Measurements from ENCODE around the gene KLHL30.

GRCh38 chr2:238161291-238162051 is 23.0 kb downstream of the KLHL30 start:
- TF ChIP-seq MAX (IDR thresholded peaks at IDR 0.05) (no peak), ATF3 (IDR thresholded peaks at IDR 0.05) (no peak), POLR2AphosphoS5 (IDR thresholded peaks at IDR 0.05; ENCODE audit: low read depth, low read length) (no peak)
- TF ChIP-seq, protein P1, sequence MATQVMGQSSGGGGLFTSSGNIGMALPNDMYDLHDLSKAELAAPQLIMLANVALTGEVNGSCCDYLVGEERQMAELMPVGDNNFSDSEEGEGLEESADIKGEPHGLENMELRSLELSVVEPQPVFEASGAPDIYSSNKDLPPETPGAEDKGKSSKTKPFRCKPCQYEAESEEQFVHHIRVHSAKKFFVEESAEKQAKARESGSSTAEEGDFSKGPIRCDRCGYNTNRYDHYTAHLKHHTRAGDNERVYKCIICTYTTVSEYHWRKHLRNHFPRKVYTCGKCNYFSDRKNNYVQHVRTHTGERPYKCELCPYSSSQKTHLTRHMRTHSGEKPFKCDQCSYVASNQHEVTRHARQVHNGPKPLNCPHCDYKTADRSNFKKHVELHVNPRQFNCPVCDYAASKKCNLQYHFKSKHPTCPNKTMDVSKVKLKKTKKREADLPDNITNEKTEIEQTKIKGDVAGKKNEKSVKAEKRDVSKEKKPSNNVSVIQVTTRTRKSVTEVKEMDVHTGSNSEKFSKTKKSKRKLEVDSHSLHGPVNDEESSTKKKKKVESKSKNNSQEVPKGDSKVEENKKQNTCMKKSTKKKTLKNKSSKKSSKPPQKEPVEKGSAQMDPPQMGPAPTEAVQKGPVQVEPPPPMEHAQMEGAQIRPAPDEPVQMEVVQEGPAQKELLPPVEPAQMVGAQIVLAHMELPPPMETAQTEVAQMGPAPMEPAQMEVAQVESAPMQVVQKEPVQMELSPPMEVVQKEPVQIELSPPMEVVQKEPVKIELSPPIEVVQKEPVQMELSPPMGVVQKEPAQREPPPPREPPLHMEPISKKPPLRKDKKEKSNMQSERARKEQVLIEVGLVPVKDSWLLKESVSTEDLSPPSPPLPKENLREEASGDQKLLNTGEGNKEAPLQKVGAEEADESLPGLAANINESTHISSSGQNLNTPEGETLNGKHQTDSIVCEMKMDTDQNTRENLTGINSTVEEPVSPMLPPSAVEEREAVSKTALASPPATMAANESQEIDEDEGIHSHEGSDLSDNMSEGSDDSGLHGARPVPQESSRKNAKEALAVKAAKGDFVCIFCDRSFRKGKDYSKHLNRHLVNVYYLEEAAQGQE (IDR thresholded peaks at IDR 0.05; ENCODE audit: low read depth): no peak
- TF ChIP-seq, protein P2, sequence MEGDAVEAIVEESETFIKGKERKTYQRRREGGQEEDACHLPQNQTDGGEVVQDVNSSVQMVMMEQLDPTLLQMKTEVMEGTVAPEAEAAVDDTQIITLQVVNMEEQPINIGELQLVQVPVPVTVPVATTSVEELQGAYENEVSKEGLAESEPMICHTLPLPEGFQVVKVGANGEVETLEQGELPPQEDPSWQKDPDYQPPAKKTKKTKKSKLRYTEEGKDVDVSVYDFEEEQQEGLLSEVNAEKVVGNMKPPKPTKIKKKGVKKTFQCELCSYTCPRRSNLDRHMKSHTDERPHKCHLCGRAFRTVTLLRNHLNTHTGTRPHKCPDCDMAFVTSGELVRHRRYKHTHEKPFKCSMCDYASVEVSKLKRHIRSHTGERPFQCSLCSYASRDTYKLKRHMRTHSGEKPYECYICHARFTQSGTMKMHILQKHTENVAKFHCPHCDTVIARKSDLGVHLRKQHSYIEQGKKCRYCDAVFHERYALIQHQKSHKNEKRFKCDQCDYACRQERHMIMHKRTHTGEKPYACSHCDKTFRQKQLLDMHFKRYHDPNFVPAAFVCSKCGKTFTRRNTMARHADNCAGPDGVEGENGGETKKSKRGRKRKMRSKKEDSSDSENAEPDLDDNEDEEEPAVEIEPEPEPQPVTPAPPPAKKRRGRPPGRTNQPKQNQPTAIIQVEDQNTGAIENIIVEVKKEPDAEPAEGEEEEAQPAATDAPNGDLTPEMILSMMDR (IDR thresholded peaks at IDR 0.05 in 2 of 3, conservative IDR thresholded peaks at IDR 0.05 in 1 of 3; ENCODE audit: borderline replicate concordance in 1 of 3, insufficient read depth in 1 of 3, low read depth in 2 of 3, low read length in 2 of 3): no peak
